Smooth muscle cell (in vitro differentiated cells): ENCODE data around the gene C1orf50. TPM values are rescaled to one million over a fixed set of nuclear protein-coding genes. Genes with fewer than 3 reads are reported as not detected.
A peak's percentile ranks its signal among the peaks of the same experiment; 100 is the strongest.

ENCODE experiments used
- DNase-seq: peaks from one replicate; lab custom pipeline; 2025; ENCODE audit not compliant: unreplicated experiment; lab: John Stamatoyannopoulos, UW
- H2AFZ ChIP-seq: fragments of 200-600 bp; sonication (generic); 2 replicates; pipeline ENCODE4 v1.6.0; 2016; ENCODE audit warnings: antibody characterized with exemption, low read depth, mild to moderate bottlenecking
- H3F3A ChIP-seq: fragments of 200-600 bp; sonication (generic); 2 replicates; pipeline ENCODE4 v1.6.0; 2017; ENCODE audit warnings: antibody characterized with exemption, low read depth
- H3K27ac ChIP-seq: fragments of 200-600 bp; sonication (generic); 2 replicates; pipeline ENCODE4 v1.5.1; 2016; ENCODE audit warnings: low read depth, mild to moderate bottlenecking
- H3K27me3 ChIP-seq: fragments of 200-600 bp; sonication (generic); 2 replicates; pipeline ENCODE4 v1.6.1; 2016; ENCODE audit warnings: low read depth, mild to moderate bottlenecking
- H3K36me3 ChIP-seq: fragments of 200-600 bp; sonication (generic); 2 replicates; pipeline ENCODE4 v1.5.1; 2016; ENCODE audit warnings: low read depth
- H3K4me1 ChIP-seq: fragments of 200-600 bp; sonication (generic); 2 replicates; pipeline ENCODE4 v1.5.1; 2016; ENCODE audit warnings: low read depth
- H3K4me2 ChIP-seq: fragments of 200-600 bp; sonication (generic); 2 replicates; pipeline ENCODE4 v1.6.0; 2016; ENCODE audit warnings: mild to moderate bottlenecking
- H3K4me3 ChIP-seq: fragments of 200-600 bp; sonication (generic); 2 replicates; pipeline ENCODE4 v1.5.1; 2016; ENCODE audit warnings: mild to moderate bottlenecking
- H3K79me2 ChIP-seq: fragments of 200-600 bp; sonication (generic); 2 replicates; pipeline ENCODE4 v1.6.0; 2016; ENCODE audit warnings: low read depth, mild to moderate bottlenecking
- H3K9ac ChIP-seq: fragments of 200-600 bp; sonication (generic); 2 replicates; pipeline ENCODE4 v1.6.0; 2016; ENCODE audit warnings: low read depth
- H3K9me3 ChIP-seq: fragments of 200-600 bp; sonication (generic); replicated peaks from 2 replicates; pipeline ENCODE4 v1.5.1; 2016; ENCODE audit warnings: low read depth
- H4K20me1 ChIP-seq: fragments of 200-600 bp; sonication (generic); 2 replicates; pipeline ENCODE4 v1.6.0; 2016; ENCODE audit warnings: low read depth
- WGBS: methylation state at CpG from one replicate; pipeline ENCODE4 v1.1.7; 2016; ENCODE audit warnings: low lambda C conversion rate; 5-methylcytosine and 5-hydroxymethylcytosine counted together
- polyA plus RNA-seq: library from polyadenylated mRNA; unstranded; fragments of >200 nt; fragmentation: Nextera tagmentation; extraction: Ambion mirVana; gene quantifications from 2 replicates; pipeline ENCODE4 v1.2.1, GENCODE V29; 2016
- total RNA-seq: library from RNA; depleted of rRNA; stranded (reverse); fragments of >200 nt; gene quantifications from 2 replicates; pipeline ENCODE4 v1.2.3, GENCODE V29; 2014
- TF ChIP-seq, protein P1 (sequence below): fragments of 200-600 bp; sonication (generic); IDR thresholded peaks from 2 replicates; pipeline ENCODE4 v1.5.1; 2017; ENCODE audit warnings: borderline replicate concordance, mild to moderate bottlenecking, antibody characterized with exemption; ENCODE audit not compliant: insufficient read depth, poor library complexity, severe bottlenecking

C1orf50 gene
- total and polyA plus RNA-seq, 2 experiments from 2014 or later = 1.8 to 9.7 TPM

DNA sequence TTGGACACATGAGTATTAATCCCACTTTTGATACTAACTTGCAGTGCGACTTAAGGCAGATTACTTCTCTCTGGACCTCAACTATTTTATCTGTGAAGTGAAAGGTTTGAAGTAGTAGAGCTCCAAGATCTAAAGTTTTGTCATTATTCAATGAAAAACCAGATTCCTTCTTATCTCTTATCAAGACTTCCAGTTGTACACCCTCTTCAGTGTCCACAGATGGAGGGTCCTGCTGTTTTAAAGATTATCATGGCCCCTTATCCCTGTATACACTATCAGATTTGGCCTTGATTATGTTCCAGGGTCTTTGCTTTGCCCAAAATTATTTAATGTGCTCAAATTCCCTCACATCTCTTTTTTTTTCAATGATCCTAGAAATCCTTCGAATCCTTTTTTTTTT, 1.1 kb downstream of the C1orf50 start:
- no peak overlapping the region for H2AFZ ChIP-seq

DNA sequence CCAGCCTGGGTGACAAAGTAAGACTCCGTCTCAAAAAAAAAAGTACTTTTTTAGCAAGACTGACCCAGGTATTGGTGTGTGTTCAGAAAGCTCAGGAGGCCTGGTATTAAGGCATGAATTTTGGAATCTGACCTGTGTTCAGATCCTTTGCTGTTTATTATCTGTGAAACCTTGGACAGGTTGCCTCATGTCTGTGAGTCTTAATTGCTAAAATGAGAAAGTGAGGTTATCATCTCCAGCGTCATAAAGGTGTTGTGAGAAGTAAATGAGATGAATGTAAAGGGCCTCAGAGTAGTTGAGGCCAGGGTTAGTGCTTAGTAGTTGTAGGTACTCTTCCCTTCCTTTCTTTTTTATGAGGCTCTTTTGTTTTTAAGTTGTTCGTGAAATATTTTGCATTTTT, 2.8 kb downstream of the C1orf50 start:
- Histone ChIP-seq H4K20me1 (peaks cover 40% of the 10 kb centered on the region), H3F3A (peaks cover 7% of the 10 kb centered on the region), H3K9me3 (no peaks in the 10 kb centered on the region), H3K27me3 (no peaks in the 10 kb centered on the region), H3K79me2 (peaks cover 74% of the 10 kb centered on the region), H3K4me2 (no peak overlapping the region), H2AFZ (no peak overlapping the region), H3K27ac (no peak overlapping the region), H3K4me3 (no peak overlapping the region), H3K9ac (no peak overlapping the region), H3K36me3 (no peaks in the 10 kb centered on the region), H3K4me1 (peaks cover 9% of the 10 kb centered on the region)
- WGBS = 96% methylated on average over 3 of the region's 3 CpGs
- TF ChIP-seq, protein P1, sequence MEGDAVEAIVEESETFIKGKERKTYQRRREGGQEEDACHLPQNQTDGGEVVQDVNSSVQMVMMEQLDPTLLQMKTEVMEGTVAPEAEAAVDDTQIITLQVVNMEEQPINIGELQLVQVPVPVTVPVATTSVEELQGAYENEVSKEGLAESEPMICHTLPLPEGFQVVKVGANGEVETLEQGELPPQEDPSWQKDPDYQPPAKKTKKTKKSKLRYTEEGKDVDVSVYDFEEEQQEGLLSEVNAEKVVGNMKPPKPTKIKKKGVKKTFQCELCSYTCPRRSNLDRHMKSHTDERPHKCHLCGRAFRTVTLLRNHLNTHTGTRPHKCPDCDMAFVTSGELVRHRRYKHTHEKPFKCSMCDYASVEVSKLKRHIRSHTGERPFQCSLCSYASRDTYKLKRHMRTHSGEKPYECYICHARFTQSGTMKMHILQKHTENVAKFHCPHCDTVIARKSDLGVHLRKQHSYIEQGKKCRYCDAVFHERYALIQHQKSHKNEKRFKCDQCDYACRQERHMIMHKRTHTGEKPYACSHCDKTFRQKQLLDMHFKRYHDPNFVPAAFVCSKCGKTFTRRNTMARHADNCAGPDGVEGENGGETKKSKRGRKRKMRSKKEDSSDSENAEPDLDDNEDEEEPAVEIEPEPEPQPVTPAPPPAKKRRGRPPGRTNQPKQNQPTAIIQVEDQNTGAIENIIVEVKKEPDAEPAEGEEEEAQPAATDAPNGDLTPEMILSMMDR = no peak
- no peak for DNase-seq

More for the DNA sequence above, 1.1 kb downstream of the C1orf50 start:
- Histone ChIP-seq H3F3A (peaks cover 7% of the 10 kb centered on the region), H3K36me3 (no peaks in the 10 kb centered on the region), H3K4me1 (peaks cover 9% of the 10 kb centered on the region), H4K20me1 (peaks cover 46% of the 10 kb centered on the region), H3K9me3 (no peaks in the 10 kb centered on the region), H3K9ac (peak overlapping the region; percentile 79), H3K4me2 (peak overlapping the region; percentile 92), H3K27ac (no peak overlapping the region), H3K79me2 (peaks cover 87% of the 10 kb centered on the region), H3K27me3 (no peaks in the 10 kb centered on the region), H3K4me3 (peak overlapping the region; percentile 79)
- DNase-seq = no peak
- TF ChIP-seq, protein P1 = no peak
- 83% methylated on average over 2 of the region's 2 CpGs for WGBS

DNA sequence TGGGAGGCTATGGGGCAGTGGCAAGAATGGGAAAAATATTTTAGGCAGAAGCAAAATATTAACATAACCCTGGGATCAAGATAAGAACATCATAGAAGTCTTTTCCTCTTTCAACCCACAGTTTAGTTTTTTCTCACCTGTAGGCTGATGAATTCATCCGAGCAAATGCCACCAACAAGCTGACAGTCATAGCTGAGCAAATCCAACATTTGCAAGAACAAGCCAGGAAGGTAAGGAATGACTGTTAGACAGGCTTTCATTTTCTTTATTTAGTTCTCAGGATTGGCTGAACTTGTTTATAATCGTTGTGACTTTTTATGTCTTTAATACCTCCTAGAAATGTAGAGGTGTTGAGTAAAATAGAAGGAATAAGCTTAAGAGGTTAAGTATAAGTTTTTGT, 6.4 kb downstream of the C1orf50 start:
- no peak overlapping the region for H3K4me2 ChIP-seq
- TF ChIP-seq, protein P1 = no peak
- H3K9me3 ChIP-seq = no peaks in the 10 kb centered on the region
- H3K36me3 ChIP-seq = no peaks in the 10 kb centered on the region
- no peak overlapping the region for H3K4me3 ChIP-seq
- no peak overlapping the region for H2AFZ ChIP-seq
- H3K9ac ChIP-seq = no peak overlapping the region
- no peaks in the 10 kb centered on the region for H3K27me3 ChIP-seq
- H4K20me1 ChIP-seq = peaks cover 42% of the 10 kb centered on the region
- no peaks in the 10 kb centered on the region for H3F3A ChIP-seq
- H3K4me1 ChIP-seq = peaks cover 1% of the 10 kb centered on the region
- peaks cover 45% of the 10 kb centered on the region for H3K79me2 ChIP-seq
- no peak overlapping the region for H3K27ac ChIP-seq
- 77% methylated on average over 2 of the region's 2 CpGs for WGBS
- no peak for DNase-seq

DNA sequence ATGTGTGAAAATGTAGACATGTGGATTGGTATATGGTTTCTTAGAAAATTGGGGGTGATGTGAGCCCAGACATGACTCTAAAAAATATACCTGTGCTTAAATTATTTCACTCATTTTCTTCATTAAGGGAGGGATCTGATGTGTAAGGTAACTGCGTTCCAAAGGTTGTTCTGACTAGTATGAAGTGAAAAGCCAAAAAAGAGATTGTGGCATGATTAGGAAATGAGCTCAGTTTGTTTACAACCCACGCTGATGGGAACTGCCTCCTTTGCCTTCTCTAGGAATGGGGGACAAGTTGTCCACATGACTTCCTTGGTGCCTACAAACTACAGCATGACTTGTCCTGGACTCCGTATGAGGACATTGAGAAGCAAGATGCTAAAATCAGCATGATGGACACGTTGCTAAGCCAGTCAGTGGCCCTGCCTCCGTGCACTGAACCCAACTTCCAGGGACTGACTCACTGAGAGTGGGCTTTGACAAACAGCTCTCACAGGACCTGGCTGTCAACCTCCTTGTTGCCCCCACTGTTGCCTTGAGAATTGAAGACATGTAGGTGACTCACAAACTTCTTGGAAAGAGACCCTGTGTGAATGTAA, 8.0 kb downstream of the C1orf50 start:
- TF ChIP-seq, protein P1 = no peak
- Histone ChIP-seq H3K9ac (no peak overlapping the region), H3K27me3 (no peaks in the 10 kb centered on the region), H3K4me1 (no peaks in the 10 kb centered on the region), H3K36me3 (no peaks in the 10 kb centered on the region), H2AFZ (no peak overlapping the region), H3F3A (no peaks in the 10 kb centered on the region), H3K4me2 (no peak overlapping the region), H3K79me2 (peaks cover 30% of the 10 kb centered on the region), H3K27ac (no peak overlapping the region), H4K20me1 (peaks cover 42% of the 10 kb centered on the region), H3K4me3 (no peak overlapping the region), H3K9me3 (no peaks in the 10 kb centered on the region)
- WGBS = 93% methylated on average over 5 of the region's 5 CpGs
- DNase-seq = no peak
